Posterior vena cava (tissue), 2 donors: ENCODE results near the gene ZNF148. TPM values are rescaled to one million over a fixed set of nuclear protein-coding genes. Genes with fewer than 3 reads are reported as not detected.
"Not testable (repeated sequence)": the region's sequence is repeated elsewhere in the genome, so short reads cannot be mapped to it uniquely, and the experiment has no call there.

Experiments
- DNase-seq: peaks from one replicate; pipeline ENCODE4 v3.0.0-alpha.2; 2020; ENCODE audit warnings: low spot score
- intact Hi-C, 2 donors: fragments of 100-400 bp; cut with DNase I; formaldehyde crosslinking; loops; one replicate each; pipeline versions ENCODE4 v1.14.1 to v1.14.2; 2022 to 2023
- long read RNA-seq, 2 donors: library from polyadenylated mRNA; unstranded; transcript quantifications; one replicate each; pipeline ENCODE4 v2.0.0, GENCODE V29; 2020 to 2021
- total RNA-seq, 2 donors: library from RNA; stranded (reverse); fragmentation: NEBNext Ultra II Directional; extraction: Animal tissue kit (Norgen Biotek cat#: 25700); gene quantifications; one replicate each; pipeline ENCODE4 v1.2.1, GENCODE V29; 2021
- donor health status: DM: yes; HTN: yes; CAD: no.
- donor health status: DM: yes; HTN: yes; CAD: no.

ZNF148 gene, protein sequence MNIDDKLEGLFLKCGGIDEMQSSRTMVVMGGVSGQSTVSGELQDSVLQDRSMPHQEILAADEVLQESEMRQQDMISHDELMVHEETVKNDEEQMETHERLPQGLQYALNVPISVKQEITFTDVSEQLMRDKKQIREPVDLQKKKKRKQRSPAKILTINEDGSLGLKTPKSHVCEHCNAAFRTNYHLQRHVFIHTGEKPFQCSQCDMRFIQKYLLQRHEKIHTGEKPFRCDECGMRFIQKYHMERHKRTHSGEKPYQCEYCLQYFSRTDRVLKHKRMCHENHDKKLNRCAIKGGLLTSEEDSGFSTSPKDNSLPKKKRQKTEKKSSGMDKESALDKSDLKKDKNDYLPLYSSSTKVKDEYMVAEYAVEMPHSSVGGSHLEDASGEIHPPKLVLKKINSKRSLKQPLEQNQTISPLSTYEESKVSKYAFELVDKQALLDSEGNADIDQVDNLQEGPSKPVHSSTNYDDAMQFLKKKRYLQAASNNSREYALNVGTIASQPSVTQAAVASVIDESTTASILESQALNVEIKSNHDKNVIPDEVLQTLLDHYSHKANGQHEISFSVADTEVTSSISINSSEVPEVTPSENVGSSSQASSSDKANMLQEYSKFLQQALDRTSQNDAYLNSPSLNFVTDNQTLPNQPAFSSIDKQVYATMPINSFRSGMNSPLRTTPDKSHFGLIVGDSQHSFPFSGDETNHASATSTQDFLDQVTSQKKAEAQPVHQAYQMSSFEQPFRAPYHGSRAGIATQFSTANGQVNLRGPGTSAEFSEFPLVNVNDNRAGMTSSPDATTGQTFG
- 10 to 100 TPM; 39.7 to 45.5 TPM for total RNA-seq
- long read RNA-seq, donor 1, full-length matches to known transcripts = 3 of 11 reads
- long read RNA-seq, donor 1, partial matches to known transcripts = 0 of 11 reads
- long read RNA-seq, donor 1, other reads (novel, unspliced or antisense) = 8 of 11 reads
- long read RNA-seq, donor 2, full-length matches to known transcripts = 20 of 34 reads
- long read RNA-seq, donor 2, partial matches to known transcripts = 5 of 34 reads
- long read RNA-seq, donor 2, other reads (novel, unspliced or antisense) = 9 of 34 reads

GRCh38 chr3:125374996-125375941 lies at the start of gene ZNF148:
TSS of gene ZNF148 (minus strand) at chr3:125375325. CDS start at chr3:125313640, 61,685 bp downstream.
- intact Hi-C loops = loop anchor here in 1 of 2 donors (10.0 kb wide), 1 partner anchor 1500 kb away; no protein-coding TSS in a partner anchor
- peak; percentile 98 for DNase-seq

GRCh38 chr3:125418306-125418705 lies 43.2 kb upstream of the ZNF148 start:
- no peak for DNase-seq
- intact Hi-C loops = no loop called here

DNA sequence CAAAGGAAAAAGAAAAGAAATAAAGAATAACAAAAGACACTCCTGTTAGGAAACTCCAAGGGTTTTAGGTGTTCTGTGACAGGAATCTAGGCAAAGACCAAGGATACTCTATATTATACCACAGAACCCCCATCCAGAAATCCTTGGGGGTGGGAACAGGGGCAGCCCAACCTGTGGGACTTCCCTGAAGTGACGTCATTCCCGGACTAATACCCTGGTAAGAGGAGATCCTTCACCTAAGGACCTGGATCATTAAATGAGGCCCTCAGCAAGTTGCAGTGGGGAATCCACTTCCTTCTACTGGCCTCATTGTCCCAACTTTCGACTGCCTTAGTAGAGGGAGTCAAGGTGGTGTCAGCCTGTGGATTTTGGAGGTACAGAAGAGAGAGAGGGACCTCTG lies 41.1 kb upstream of the ZNF148 start:
- intact Hi-C loops = no loop called here

DNA sequence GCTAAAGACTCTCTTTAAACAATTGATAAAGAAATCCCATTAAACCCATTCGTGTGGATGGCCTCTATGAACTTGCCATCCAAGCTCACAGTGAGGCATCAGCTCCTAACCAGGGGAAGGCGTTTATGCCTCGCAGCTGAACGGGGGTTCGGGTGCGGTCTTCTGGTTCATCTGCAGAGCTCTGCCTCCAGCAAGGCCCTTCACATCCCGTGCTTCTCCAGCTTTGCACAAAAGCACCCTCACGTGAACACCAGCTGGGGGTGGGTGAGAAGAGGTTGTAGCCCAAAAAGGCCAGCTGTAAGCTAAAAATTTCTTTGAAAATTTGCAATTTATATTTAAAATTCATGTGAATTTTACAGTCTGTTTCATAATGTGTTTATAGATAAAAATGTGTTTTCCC lies 39.5 kb upstream of the ZNF148 start:
- intact Hi-C loops = no loop called here
- no peak for DNase-seq

More for the DNA sequence above, 41.1 kb upstream of the ZNF148 start:
- DNase-seq = no peak

DNA sequence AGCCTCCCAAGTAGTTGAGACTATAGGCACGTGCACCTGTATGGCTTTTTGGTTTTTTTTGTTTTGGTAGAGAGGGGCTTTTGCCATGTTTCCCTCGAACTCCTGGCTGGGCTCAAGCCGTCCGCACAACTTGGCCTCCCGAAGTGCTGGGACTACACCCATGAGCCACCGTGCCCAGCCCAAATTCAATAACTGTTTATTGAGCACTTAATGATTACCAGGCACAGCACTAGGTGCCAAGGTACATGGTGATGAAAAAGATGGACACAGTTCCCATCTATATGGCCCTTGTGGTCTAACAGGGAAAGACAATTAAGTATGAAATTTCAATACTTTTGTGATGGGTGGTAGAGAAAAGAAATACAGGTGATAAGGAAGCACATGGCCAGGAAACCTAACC lies 35.8 kb upstream of the ZNF148 start:
- intact Hi-C loops = no loop called here
- DNase-seq = no peak

- intact Hi-C loops = no loop called here
- DNase-seq = no peak
Measured at GRCh38 chr3:125406070-125406469, 30.9 kb upstream of the ZNF148 start.

GRCh38 chr3:125405515-125405914 lies 30.4 kb upstream of the ZNF148 start:
- DNase-seq, intact Hi-C loops: not testable (repeated sequence)

DNA sequence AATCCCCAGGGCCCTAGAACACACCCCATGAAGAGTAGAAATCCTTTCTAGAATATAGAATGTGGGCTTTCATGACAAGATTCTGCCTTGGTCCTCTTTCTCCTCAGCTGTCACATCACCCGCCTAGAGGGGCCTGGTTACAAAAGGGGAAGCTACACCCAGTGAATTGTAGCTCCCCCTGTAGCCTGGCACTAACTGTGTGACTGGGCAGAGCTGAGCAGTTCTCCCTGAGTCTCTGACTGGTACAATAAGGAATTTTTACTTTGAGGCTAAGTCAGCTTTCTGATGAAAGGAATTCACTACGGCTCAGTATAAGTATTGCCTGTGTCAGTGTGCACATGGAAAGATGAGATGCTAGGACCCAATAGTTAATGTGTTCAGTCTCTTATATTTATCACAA lies 28.7 kb upstream of the ZNF148 start:
- intact Hi-C loops = no loop called here
- no peak for DNase-seq

DNA sequence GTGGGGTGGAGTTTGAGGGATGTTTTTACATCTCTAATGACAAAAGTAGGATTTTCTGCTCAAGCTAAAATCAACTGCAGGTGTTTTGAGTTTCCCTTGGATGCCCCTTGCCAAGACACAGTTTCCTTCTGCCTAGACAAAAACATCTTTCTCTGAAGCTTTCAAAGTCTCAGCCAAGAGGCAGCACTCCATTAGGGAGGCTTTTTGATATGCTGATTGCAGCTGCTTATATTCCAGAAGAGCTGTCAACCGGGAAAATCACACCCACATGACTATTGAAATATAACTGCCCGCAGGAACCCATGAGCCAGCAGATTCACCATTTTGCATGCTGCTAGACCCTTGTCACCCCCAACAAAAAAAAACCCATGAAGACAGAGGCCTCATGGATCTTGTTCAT lies 27.5 kb upstream of the ZNF148 start:
- intact Hi-C loops = no loop called here
- no peak for DNase-seq

- no peak for DNase-seq
- intact Hi-C loops = no loop called here
Measured at GRCh38 chr3:125401402-125401801, 26.3 kb upstream of the ZNF148 start.

GRCh38 chr3:125398952-125399351 lies 23.8 kb upstream of the ZNF148 start:
- intact Hi-C loops = no loop called here
- DNase-seq = no peak

- intact Hi-C loops = no loop called here
Measured at GRCh38 chr3:125395091-125395490, 20.0 kb upstream of the ZNF148 start.

DNA sequence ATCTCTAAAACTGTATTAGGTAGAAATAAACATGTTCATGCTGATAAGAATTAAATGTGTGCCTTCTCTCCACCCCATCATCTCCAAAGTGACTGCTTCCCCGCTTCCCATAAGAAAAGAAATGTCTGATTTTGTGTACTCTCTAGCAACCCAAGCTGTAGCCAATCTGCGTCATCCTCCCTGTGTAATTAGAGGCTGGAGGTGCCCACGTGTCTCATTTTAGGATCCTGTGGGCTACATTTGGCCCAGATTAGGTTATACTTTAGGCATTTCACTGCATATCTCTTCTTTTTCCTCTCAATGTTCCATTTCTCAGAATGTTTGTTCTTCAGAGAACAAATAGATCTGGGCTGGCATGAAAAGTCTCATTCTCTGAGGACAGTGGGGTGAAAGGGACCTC lies 19.3 kb upstream of the ZNF148 start:
- DNase-seq = no peak
- intact Hi-C loops = no loop called here

More at GRCh38 chr3:125395091-125395490, 20.0 kb upstream of the ZNF148 start:
- DNase-seq = no peak

DNA sequence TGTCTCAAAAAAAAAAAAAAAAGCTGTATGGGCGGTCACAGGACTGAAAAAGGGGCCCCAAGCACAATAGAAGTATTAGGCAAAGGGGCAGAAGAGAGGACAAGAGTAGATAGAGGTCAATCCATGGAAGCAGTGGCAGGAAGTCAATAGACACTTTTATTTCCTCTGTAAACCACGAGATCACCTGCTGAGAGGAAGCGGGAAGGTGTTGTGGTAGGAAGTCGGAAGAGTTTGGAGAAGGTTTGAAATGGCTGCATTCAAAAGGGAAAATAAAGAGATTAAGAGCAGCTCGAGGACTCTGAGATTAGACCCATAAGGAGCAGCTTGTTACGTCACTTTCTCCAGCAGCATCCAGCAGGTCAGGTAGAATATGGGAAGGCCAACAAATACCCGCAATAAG lies 14.2 kb upstream of the ZNF148 start:
- intact Hi-C loops = no loop called here
- no peak for DNase-seq

DNA sequence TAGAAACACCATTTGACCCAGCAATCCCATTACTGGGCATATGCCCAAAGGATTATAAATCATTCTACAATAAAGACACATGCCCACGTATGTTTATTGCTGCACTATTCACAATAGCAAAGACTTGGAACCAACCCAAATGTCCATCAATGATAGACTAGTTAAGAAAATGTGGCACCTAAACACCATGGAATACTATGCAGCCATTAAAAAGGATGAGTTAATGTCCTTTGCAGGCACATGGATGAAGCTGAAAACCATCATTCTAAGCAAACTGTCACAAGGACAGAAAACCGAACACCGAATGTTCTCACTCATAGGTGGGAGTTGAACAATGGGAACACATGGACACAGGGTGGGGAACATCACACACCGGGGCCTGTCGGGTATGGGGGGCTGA lies 13.2 kb upstream of the ZNF148 start:
- DNase-seq, intact Hi-C loops: not testable (repeated sequence)

- intact Hi-C loops = no loop called here
- DNase-seq = no peak
Measured at GRCh38 chr3:125386811-125387210, 11.7 kb upstream of the ZNF148 start.

DNA sequence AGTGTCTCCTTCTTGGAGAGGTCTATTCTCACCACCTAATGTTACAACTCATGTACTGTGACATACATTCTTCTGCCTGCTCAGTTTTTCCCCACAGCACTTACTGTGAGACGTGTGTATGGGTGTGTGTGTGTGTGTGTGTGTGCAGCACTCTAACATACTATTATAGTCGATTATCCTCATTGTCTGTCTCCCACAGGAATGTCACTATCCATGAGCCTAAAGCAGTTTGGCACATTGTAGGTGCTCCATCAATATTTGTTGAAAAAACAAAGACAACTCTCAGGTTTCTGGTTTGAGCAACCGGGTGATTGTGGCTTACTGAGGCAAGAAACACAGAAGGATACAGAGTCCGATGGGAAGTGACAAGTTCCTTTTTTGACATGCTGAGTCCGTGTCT lies 8.6 kb upstream of the ZNF148 start:
- intact Hi-C loops = loop anchor here in 1 of 2 donors (5.0 kb wide), 1 partner anchor 1116 kb away; no protein-coding TSS in a partner anchor
- DNase-seq = no peak

DNA sequence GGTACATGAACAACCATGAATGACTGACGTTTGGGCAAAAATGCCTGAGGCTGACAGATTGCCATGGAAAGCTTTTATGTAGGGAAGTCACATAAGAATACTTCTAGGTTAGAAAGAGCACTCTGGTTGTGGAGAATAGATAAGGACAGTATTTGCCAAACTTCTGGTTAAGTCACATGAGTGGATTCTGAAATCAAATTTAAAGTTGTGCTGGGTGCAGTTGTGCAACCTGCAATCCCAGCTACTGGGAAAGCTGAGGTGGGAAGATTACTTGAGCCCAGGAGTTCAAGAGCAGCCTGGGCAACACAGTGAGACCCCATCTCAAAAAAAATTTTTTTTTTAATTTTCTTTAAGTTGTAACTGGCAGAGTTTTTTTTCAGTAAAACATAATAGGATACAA lies 7.2 kb upstream of the ZNF148 start:
- DNase-seq = no peak
- intact Hi-C loops = loop anchor here in 1 of 2 donors (5.0 kb wide), 1 partner anchor 1115 kb away; no protein-coding TSS in a partner anchor

- intact Hi-C loops = loop anchor here in 1 of 2 donors (5.0 kb wide), 1 partner anchor 1114 kb away; no protein-coding TSS in a partner anchor
- no peak for DNase-seq
Measured at GRCh38 chr3:125381743-125382142, 6.6 kb upstream of the ZNF148 start.
